Gastrocnemius medialis (tissue), 4 donors: Measurements from ENCODE around the gene ALOX5. TPM values are rescaled to one million over a fixed set of nuclear protein-coding genes. Genes with fewer than 3 reads are reported as not detected.
"Not testable (repeated sequence)": the region's sequence is repeated elsewhere in the genome, so short reads cannot be mapped to it uniquely, and the experiment has no call there.

ENCODE experiments used
- ATAC-seq, 2 donors: fragments of 150-250 bp; one replicate each; pipeline ENCODE4 v1.9.1; 2016
- DNase-seq, 2 donors: peaks; one replicate each; pipeline ENCODE4 v3.0.0-alpha.2; 2019
- H3K27ac ChIP-seq, 4 donors: fragments of 200-600 bp; sonication (generic); 1 replicate in 1 of 4; 2 replicates in 3 of 4; pipeline ENCODE4 v1.5.1; 2016 to 2018; ENCODE audit warnings: mild to moderate bottlenecking in 2 of 4, moderate library complexity in 1 of 4
- H3K27me3 ChIP-seq, 3 donors: fragments of 200-600 bp; sonication (generic) in 2 of 3; 1 replicate in 1 of 3; 2 replicates in 2 of 3; pipeline versions ENCODE4 v1.5.1 to v1.6.0; 2016 to 2019; ENCODE audit warnings: mild to moderate bottlenecking in 1 of 3, moderate library complexity in 1 of 3
- H3K36me3 ChIP-seq, 2 donors: fragments of 200-600 bp; sonication (generic) in 1 of 2; one replicate each; pipeline ENCODE4 v1.5.1; 2017 to 2018
- H3K4me1 ChIP-seq, 2 donors: fragments of 200-600 bp; sonication (generic) in 1 of 2; one replicate each; pipeline ENCODE4 v1.5.1; 2016 to 2017; ENCODE audit warnings: mild to moderate bottlenecking in 2 of 2
- H3K4me3 ChIP-seq, 4 donors: fragments of 200-600 bp; sonication (generic) in 3 of 4; 1 replicate in 1 of 4; 2 replicates in 3 of 4; pipeline ENCODE4 v1.5.1; 2016 to 2019; ENCODE audit warnings: mild to moderate bottlenecking in 2 of 4
- H3K9me3 ChIP-seq, 3 donors: fragments of 200-600 bp; sonication (generic) in 2 of 3; 1 replicate in 1 of 3; 2 replicates in 2 of 3; pipeline ENCODE4 v1.5.1; 2016 to 2019
- POLR2A ChIP-seq, 2 donors: fragments of 450-650 bp; IDR thresholded peaks; one replicate each; pipeline ENCODE4 v1.6.1; 2017; ENCODE audit warnings: antibody characterized with exemption in 2 of 2, mild to moderate bottlenecking in 2 of 2, moderate library complexity in 2 of 2
- in situ Hi-C, 4 donors: fragments of 200-750 bp; cut with MboI; loops; one replicate each; pipeline versions ENCODE4 v1.15.0 to v1.8.0; 2017; ENCODE audit warnings: low sequenced_read_pairs in 4 of 4
- intact Hi-C: fragments of 100-400 bp; cut with DNase I; formaldehyde crosslinking; loops from one replicate; pipeline ENCODE4 v1.15.1; 2023; ENCODE audit warnings: low total_unique reads
- total RNA-seq, 4 donors: library from RNA; depleted of rRNA; stranded (reverse); fragments of >200 nt; gene quantifications; one replicate each; pipeline versions ENCODE4 v1.1.0 to v1.2.3, GENCODE V29; 2016
- TF ChIP-seq, protein P1 (sequence below), 5 experiments: fragments of 450-650 bp in 3 of 5; fragments of 200-600 bp in 2 of 5; sonication (generic) in 2 of 5; IDR thresholded peaks in 4 of 5; conservative IDR thresholded peaks in 1 of 5; 1 replicate in 4 of 5; 2 replicates in 1 of 5; pipeline ENCODE4 v1.5.1; 2016 to 2019; ENCODE audit warnings: antibody characterized with exemption in 5 of 5, mild to moderate bottlenecking in 3 of 5, moderate library complexity in 3 of 5

Gene ALOX5
- total RNA-seq, 4 donors from 2014 or later = 1.5 to 10.8 (median 4.2) TPM

DNA sequence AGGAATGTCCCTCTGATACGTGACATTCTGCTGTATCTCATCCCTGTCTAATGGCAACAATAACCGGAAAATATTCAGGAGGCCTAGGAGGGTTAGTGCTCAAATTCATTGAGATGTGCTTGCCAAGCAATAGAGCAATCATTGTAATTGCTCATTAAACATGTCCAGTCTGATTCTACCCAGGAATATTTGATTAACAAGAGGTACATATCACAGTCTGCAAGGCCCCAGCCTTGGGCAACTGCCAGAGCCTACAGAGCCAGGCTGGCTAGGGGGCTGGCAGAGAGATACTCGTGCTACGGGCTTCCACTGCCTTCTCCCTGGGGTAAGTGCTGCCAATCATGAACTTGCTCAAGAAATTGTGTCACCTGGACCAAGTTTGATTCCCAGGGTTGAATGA is 99.1 kb downstream of the ALOX5 start:
- no peaks in the 10 kb centered on the region for H3K36me3 ChIP-seq
- in situ Hi-C loops (loop anchor here in 1 of 4 donors (25.0 kb wide), 1 partner anchor 189 kb away; the partner anchor contains the start of gene ZFAND4), intact Hi-C loops (no loop called here)
- TF ChIP-seq POLR2A (IDR thresholded peaks at IDR 0.05) = no peak
- TF ChIP-seq, protein P1, sequence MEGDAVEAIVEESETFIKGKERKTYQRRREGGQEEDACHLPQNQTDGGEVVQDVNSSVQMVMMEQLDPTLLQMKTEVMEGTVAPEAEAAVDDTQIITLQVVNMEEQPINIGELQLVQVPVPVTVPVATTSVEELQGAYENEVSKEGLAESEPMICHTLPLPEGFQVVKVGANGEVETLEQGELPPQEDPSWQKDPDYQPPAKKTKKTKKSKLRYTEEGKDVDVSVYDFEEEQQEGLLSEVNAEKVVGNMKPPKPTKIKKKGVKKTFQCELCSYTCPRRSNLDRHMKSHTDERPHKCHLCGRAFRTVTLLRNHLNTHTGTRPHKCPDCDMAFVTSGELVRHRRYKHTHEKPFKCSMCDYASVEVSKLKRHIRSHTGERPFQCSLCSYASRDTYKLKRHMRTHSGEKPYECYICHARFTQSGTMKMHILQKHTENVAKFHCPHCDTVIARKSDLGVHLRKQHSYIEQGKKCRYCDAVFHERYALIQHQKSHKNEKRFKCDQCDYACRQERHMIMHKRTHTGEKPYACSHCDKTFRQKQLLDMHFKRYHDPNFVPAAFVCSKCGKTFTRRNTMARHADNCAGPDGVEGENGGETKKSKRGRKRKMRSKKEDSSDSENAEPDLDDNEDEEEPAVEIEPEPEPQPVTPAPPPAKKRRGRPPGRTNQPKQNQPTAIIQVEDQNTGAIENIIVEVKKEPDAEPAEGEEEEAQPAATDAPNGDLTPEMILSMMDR (IDR thresholded peaks at IDR 0.05 in 4 of 5, conservative IDR thresholded peaks at IDR 0.05 in 1 of 5) = no peak
- ATAC-seq (no peak), DNase-seq (no peak)
- no peaks in the 10 kb centered on the region for H3K27me3 ChIP-seq
- no peak overlapping the region for H3K27ac ChIP-seq
- peaks cover 4 to 7% of the 10 kb centered on the region in 2 donors for H3K4me1 ChIP-seq
- no peaks in the 10 kb centered on the region for H3K9me3 ChIP-seq
- H3K4me3 ChIP-seq = no peak overlapping the region

DNA sequence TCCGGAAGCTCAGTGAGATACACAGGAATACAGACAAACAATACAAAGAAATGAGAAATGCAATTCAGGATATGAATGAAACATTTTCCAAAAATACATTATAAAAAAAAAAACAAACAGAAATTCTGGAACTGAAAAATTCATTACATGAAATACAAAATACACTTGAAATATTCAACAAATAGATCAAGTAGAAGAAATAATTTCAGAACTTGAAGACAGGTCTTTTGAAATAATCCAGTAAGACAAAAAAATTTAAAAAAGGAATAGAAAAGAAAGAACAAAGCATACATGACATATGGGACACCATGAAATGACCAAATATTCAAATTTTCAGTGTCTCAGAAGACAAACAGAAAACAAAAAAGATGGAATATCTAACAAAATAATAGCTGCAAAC is 102.5 kb downstream of the ALOX5 start:
- DNase-seq (no peak), ATAC-seq (no peak)
- intact Hi-C loops (no loop called here), in situ Hi-C loops (no loop called here)
- H3K27me3 ChIP-seq = no peaks in the 10 kb centered on the region
- TF ChIP-seq POLR2A (IDR thresholded peaks at IDR 0.05) = no peak
- TF ChIP-seq, protein P1 (IDR thresholded peaks at IDR 0.05 in 4 of 5, conservative IDR thresholded peaks at IDR 0.05 in 1 of 5) = no peak
- no peaks in the 10 kb centered on the region for H3K9me3 ChIP-seq
- no peak overlapping the region for H3K4me3 ChIP-seq
- no peak overlapping the region for H3K27ac ChIP-seq
- H3K4me1 ChIP-seq = peaks cover 0 to 7% of the 10 kb centered on the region in 2 donors
- H3K36me3 ChIP-seq = no peaks in the 10 kb centered on the region

DNA sequence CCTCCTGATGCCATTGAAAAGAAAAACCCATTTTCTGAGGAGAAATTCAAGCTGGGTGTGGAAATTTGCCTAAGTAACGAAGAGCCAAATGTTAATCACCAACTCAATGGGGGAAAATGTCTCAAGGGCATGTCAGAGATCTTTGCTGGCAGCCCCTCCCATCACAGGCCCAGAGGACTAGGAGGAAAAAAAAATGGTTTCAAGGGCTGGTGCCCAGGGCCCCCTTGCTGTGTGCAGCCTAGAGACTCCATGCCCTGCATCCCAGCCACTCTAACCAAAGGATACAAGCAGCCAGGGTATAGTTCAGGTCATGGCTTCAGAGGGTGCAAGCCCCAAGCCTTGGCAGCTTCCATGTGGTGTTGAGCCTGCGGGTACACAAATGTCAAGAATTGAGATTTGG is 106.3 kb downstream of the ALOX5 start:
- in situ Hi-C loops (no loop called here), intact Hi-C loops (no loop called here)
- H3K36me3 ChIP-seq = no peaks in the 10 kb centered on the region
- H3K4me1 ChIP-seq = no peaks in the 10 kb centered on the region
- H3K9me3 ChIP-seq = no peaks in the 10 kb centered on the region
- H3K27me3 ChIP-seq = no peaks in the 10 kb centered on the region
- no peak overlapping the region for H3K4me3 ChIP-seq
- TF ChIP-seq, protein P1 (IDR thresholded peaks at IDR 0.05 in 4 of 5, conservative IDR thresholded peaks at IDR 0.05 in 1 of 5) = no peak
- no peak for TF ChIP-seq POLR2A (IDR thresholded peaks at IDR 0.05)
- no peak overlapping the region for H3K27ac ChIP-seq
- ATAC-seq (no peak), DNase-seq (no peak)

DNA sequence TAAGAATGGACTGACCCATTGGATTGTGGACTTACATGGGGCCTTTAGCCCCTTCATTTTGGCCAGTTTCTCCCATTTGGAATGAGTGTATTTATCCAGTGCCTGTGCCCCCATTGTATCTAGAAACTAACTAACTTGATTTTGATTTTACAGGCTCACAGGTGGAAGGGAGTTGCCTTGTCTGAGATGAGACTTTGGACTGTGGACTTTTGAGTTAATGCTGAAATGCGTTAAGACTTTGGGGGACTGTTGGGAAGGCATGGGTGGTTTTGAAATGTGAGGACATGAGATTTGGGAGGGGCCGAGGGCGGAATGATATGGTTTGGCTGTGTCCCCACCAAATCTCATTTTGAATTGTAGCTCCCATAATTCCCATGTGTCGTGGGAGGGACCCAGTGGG is 107.1 kb downstream of the ALOX5 start:
- H3K4me1 ChIP-seq, H3K36me3 ChIP-seq, in situ Hi-C loops, H3K9me3 ChIP-seq, ATAC-seq, H3K4me3 ChIP-seq, intact Hi-C loops, DNase-seq, H3K27ac ChIP-seq, H3K27me3 ChIP-seq: not testable (repeated sequence)

DNA sequence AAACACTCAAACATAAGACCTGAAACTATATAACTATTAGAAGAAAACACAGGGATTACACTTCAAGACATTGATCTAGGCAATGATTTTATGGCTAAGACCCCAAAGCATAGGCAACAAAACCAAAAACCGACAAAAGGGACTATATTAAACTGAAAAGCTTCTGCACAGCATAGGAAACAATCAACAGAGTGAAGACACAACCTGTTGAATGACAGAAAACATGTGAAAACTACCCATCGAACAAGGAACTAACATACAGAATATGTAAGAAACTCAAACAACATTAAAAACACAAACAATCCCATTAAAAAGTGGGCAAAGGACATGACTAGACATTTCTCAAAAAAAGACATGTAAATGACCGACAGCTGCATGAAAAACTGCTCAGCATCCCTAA is 109.0 kb downstream of the ALOX5 start:
- no peaks in the 10 kb centered on the region for H3K36me3 ChIP-seq

More for the DNA sequence above, 109.0 kb downstream of the ALOX5 start:
- no peak for TF ChIP-seq POLR2A (IDR thresholded peaks at IDR 0.05)
- TF ChIP-seq, protein P1 (IDR thresholded peaks at IDR 0.05 in 4 of 5, conservative IDR thresholded peaks at IDR 0.05 in 1 of 5) = no peak
- intact Hi-C loops = no loop called here
- in situ Hi-C loops = no loop called here
- H3K4me1 ChIP-seq = no peaks in the 10 kb centered on the region
- ATAC-seq (no peak), DNase-seq (no peak)
- H3K27ac ChIP-seq = no peak overlapping the region
- H3K27me3 ChIP-seq = no peaks in the 10 kb centered on the region
- no peak overlapping the region for H3K4me3 ChIP-seq
- H3K9me3 ChIP-seq = no peaks in the 10 kb centered on the region
